PC-3 (cell line): ENCODE measurements around the gene CBX7. TPM values are rescaled to one million over a fixed set of nuclear protein-coding genes. Genes with fewer than 3 reads are reported as not detected.

Source experiments
- ATAC-seq: fragments of 200-7000 bp; cut with Tn5 transposase; 2 replicates; pipeline ENCODE4 v1.9.1; 2020; ENCODE audit warnings: mild to moderate bottlenecking, moderate library complexity
- BruUV-seq: library from RNA; stranded (reverse); fragments of 400-500 nt; replicated peaks from 2 replicates; lab custom pipeline; 2021; lab: Mats Ljungman, UMichigan
- CTCF ChIA-PET: fragments of 300-600 bp; sonication (Branson Sonifier 250); formaldehyde crosslinking; loops from one replicate; lab custom pipeline; 2022; ENCODE audit warnings: antibody characterized with exemption; lab: Charles Lee
- POLR2A ChIA-PET: fragments of 300-600 bp; sonication (Branson Sonifier 250); formaldehyde crosslinking; loops from one replicate; lab custom pipeline; 2022; ENCODE audit warnings: antibody characterized with exemption; ENCODE audit not compliant: unreplicated experiment; lab: Charles Lee
- DNase-seq: peaks from one replicate; pipeline ENCODE4 v3.0.0-alpha.2; 2015
- H2AFZ ChIP-seq: fragments of 300-600 bp; sonication (generic); 2 replicates; pipeline ENCODE4 v1.6.0; 2016; ENCODE audit warnings: antibody characterized with exemption, low read length
- H3F3A ChIP-seq: fragments of 300-600 bp; sonication (generic); one replicate; pipeline ENCODE4 v1.6.0; 2017; ENCODE audit warnings: antibody characterized with exemption, low read length, control low read depth, mild to moderate bottlenecking; ENCODE audit not compliant: unreplicated experiment
- H3K27ac ChIP-seq: fragments of 300-600 bp; sonication (generic); 2 replicates; pipeline ENCODE4 v1.5.1; 2016; ENCODE audit warnings: mild to moderate bottlenecking, low read length
- H3K27me3 ChIP-seq: fragments of 300-600 bp; sonication (generic); 2 replicates; pipeline ENCODE4 v1.6.1; 2016; ENCODE audit warnings: low read length, mixed read lengths
- H3K36me3 ChIP-seq: fragments of 300-600 bp; sonication (generic); 2 replicates; pipeline ENCODE4 v1.6.1; 2016; ENCODE audit warnings: low read depth, mixed run types, low read length, mixed read lengths
- H3K4me1 ChIP-seq: fragments of 300-600 bp; sonication (generic); 2 replicates; pipeline ENCODE4 v1.5.1; 2016; ENCODE audit warnings: low read length; ENCODE audit not compliant: insufficient read depth
- H3K4me2 ChIP-seq: fragments of 300-600 bp; sonication (generic); 2 replicates; pipeline ENCODE4 v1.6.0; 2016; ENCODE audit warnings: low read length
- H3K4me3 ChIP-seq: fragments of 300-600 bp; sonication (generic); 2 replicates; pipeline ENCODE4 v1.5.1; 2016; ENCODE audit warnings: mild to moderate bottlenecking, low read length, mixed read lengths
- H3K79me2 ChIP-seq: fragments of 300-600 bp; sonication (generic); 2 replicates; pipeline ENCODE4 v1.6.1; 2017; ENCODE audit warnings: low read length, mixed read lengths
- H3K9ac ChIP-seq: fragments of 300-600 bp; sonication (generic); 2 replicates; pipeline ENCODE4 v1.6.0; 2016; ENCODE audit warnings: mild to moderate bottlenecking, low read length
- H3K9me2 ChIP-seq: fragments of 300-600 bp; sonication (generic); replicated peaks from 2 replicates; pipeline ENCODE4 v1.6.1; 2016; ENCODE audit warnings: mixed run types, low read length, mixed read lengths
- H3K9me3 ChIP-seq: fragments of 300-600 bp; sonication (generic); 2 replicates; pipeline ENCODE4 v1.6.1; 2016; ENCODE audit warnings: low read length, mixed read lengths
- H4K20me1 ChIP-seq: fragments of 300-600 bp; sonication (generic); 2 replicates; pipeline ENCODE4 v1.6.1; 2016; ENCODE audit warnings: low read length, mixed read lengths
- CTCF ChIP-seq: fragments of 300-600 bp; sonication (generic); conservative IDR thresholded peaks from 2 replicates; pipeline ENCODE4 v1.5.1; 2017; ENCODE audit warnings: antibody characterized with exemption, low read depth, mild to moderate bottlenecking, low read length
- EZH2 ChIP-seq: fragments of 300-600 bp; sonication (generic); IDR thresholded peaks from one replicate; pipeline ENCODE4 v1.6.1; 2017; ENCODE audit warnings: antibody characterized with exemption, mild to moderate bottlenecking, low read length; ENCODE audit not compliant: unreplicated experiment
- EZH2phosphoT487 ChIP-seq: fragments of 300-600 bp; sonication (generic); IDR thresholded peaks from 2 replicates; pipeline ENCODE4 v1.6.1; 2018; ENCODE audit warnings: mild to moderate bottlenecking, antibody characterized with exemption, low read length, borderline replicate concordance
- intact Hi-C: fragments of 100-400 bp; cut with micrococcal nuclease; formaldehyde crosslinking; loops from 2 replicates; pipeline ENCODE4 v1.9.0; 2023
- total RNA-seq: library from RNA; depleted of rRNA; stranded (reverse); fragments of >200 nt; gene quantifications from 2 replicates; pipeline ENCODE4 v1.2.3, GENCODE V29; 2014

The CBX7 gene
- total RNA-seq, 1 experiment from 2014 or later, result 8.6 TPM

GRCh38 chr22:39176143-39176713 is 23.7 kb upstream of the CBX7 start:
- ChIA-PET POLR2A (interaction anchor here (0.6 kb wide), 1 partner anchor 30 kb away, joined by 8 read pairs; no protein-coding TSS in a partner anchor), CTCF (interaction anchor here (1.0 kb wide), 1 partner anchor 135 kb away, joined by 4 read pairs; no protein-coding TSS in a partner anchor)
- Histone ChIP-seq H3K9me3 (no peaks in the 10 kb centered on the region), H3K79me2 (no peaks in the 10 kb centered on the region), H4K20me1 (no peaks in the 10 kb centered on the region), H3K4me1 (peaks cover 59% of the 10 kb centered on the region), H3K27ac (peak overlapping the region; percentile 77; the same call in 1 of the 2 replicates), H3K9me2 (no peaks in the 10 kb centered on the region), H2AFZ (no peak overlapping the region), H3K9ac (no peak overlapping the region), H3K4me3 (no peak overlapping the region), H3K27me3 (no peaks in the 10 kb centered on the region), H3F3A (peaks cover 4% of the 10 kb centered on the region), H3K4me2 (peak overlapping the region; percentile 59; the same call in 1 of the 2 replicates), H3K36me3 (no peaks in the 10 kb centered on the region)
- ATAC-seq (peak; percentile 57), DNase-seq (peak; percentile 78)
- no peak for TF ChIP-seq CTCF
- no peak for TF ChIP-seq EZH2
- TF ChIP-seq EZH2phosphoT487, result no peak
- BruUV-seq, result no TSS peak
- intact Hi-C loops, result no loop called here

GRCh38 chr22:39175353-39176142 is 23.1 kb upstream of the CBX7 start:
- TSS peak; percentile 13 for BruUV-seq
- no peaks in the 10 kb centered on the region for H4K20me1 ChIP-seq
- H3K4me1 ChIP-seq, result peaks cover 63% of the 10 kb centered on the region
- DNase-seq (peak; percentile 2), ATAC-seq (peak; percentile 3)
- H3K4me2 ChIP-seq, result peak overlapping the region; percentile 59
- no peaks in the 10 kb centered on the region for H3K27me3 ChIP-seq
- peak overlapping the region; percentile 77 for H3K27ac ChIP-seq
- intact Hi-C loops, result loop anchor here (2.0 kb wide), 2 partner anchors 39 to 77 kb away; no protein-coding TSS in a partner anchor
- TF ChIP-seq CTCF (no peak), EZH2 (no peak), EZH2phosphoT487 (no peak)
- H3K9me3 ChIP-seq, result no peaks in the 10 kb centered on the region
- H3K9ac ChIP-seq, result no peak overlapping the region
- no peak overlapping the region for H3K4me3 ChIP-seq
- H3K36me3 ChIP-seq, result no peaks in the 10 kb centered on the region
- H2AFZ ChIP-seq, result no peak overlapping the region
- peaks cover 4% of the 10 kb centered on the region for H3F3A ChIP-seq
- H3K79me2 ChIP-seq, result no peaks in the 10 kb centered on the region
- ChIA-PET POLR2A (interaction anchor here (0.6 kb wide), 1 partner anchor 479 kb away, joined by 6 read pairs; no protein-coding TSS in a partner anchor), CTCF (interaction anchor here (1.0 kb wide), 1 partner anchor 136 kb away, joined by 4 read pairs; no protein-coding TSS in a partner anchor)
- no peaks in the 10 kb centered on the region for H3K9me2 ChIP-seq
